Mammary epithelial cell (primary cell): Measurements from ENCODE around the gene S100PBP.

Experiments
- CTCF ChIP-seq, 2 donors: IDR thresholded peaks in 1 of 2; conservative IDR thresholded peaks in 1 of 2; 2 replicates each; pipeline ENCODE4 v1.5.1; 2011 to 2012; ENCODE audit warnings: inconsistent platforms in 2 of 2, low read length in 2 of 2, mild to moderate bottlenecking in 2 of 2, control low read depth in 1 of 2, low read depth in 1 of 2; ENCODE audit not compliant: insufficient read depth in 1 of 2; ENCODE audit errors: extremely low read depth in 1 of 2
- EZH2 ChIP-seq: IDR thresholded peaks from 2 replicates; pipeline ENCODE4 v1.6.1; 2012; ENCODE audit warnings: low read length, inconsistent platforms, borderline replicate concordance

- TF ChIP-seq EZH2, result no peak
- no peak for TF ChIP-seq CTCF (conservative IDR thresholded peaks at IDR 0.05 in 1 of 2, IDR thresholded peaks at IDR 0.05 in 1 of 2; ENCODE audit: extremely low read depth in 1 of 2, insufficient read depth in 1 of 2, low read depth in 1 of 2, low read length in 2 of 2)
Observed at GRCh38 chr1:32770221-32770731, 47.2 kb upstream of the S100PBP start.
